Activated CD4-positive, alpha-beta T cell treated with anti-CD3 and anti-CD28 coated beads, Interleukin-2, amount 50 U/mL, for 48 hours (primary cell): ENCODE results near the gene MICU1.
"Not testable (repeated sequence)": the region's sequence is repeated elsewhere in the genome, so short reads cannot be mapped to it uniquely, and the experiment has no call there.

Source experiments
- DNase-seq, 2 experiments: peaks; one replicate each; pipeline ENCODE4 v3.0.0-alpha.2; 2020

MICU1 gene

GRCh38 chr10:72561745-72562166 is 64.1 kb downstream of the MICU1 start:
- DNase-seq, result no peak

- DNase-seq, result no peak
Measured at GRCh38 chr10:72557362-72557761, 68.5 kb downstream of the MICU1 start.

- DNase-seq, result no peak
Measured at GRCh38 chr10:72552857-72553256, 73.0 kb downstream of the MICU1 start.

GRCh38 chr10:72550239-72550638 is 75.6 kb downstream of the MICU1 start:
- DNase-seq, result no peak

- DNase-seq, result no peak
Measured at GRCh38 chr10:72545546-72545945, 80.3 kb downstream of the MICU1 start.

- DNase-seq, result not testable (repeated sequence)
Measured at GRCh38 chr10:72543855-72544254, 82.0 kb downstream of the MICU1 start.

- no peak for DNase-seq
Measured at GRCh38 chr10:72542396-72542815, 83.5 kb downstream of the MICU1 start.

GRCh38 chr10:72541337-72541736 is 84.5 kb downstream of the MICU1 start:
- DNase-seq, result no peak

GRCh38 chr10:72540193-72540807 is 85.6 kb downstream of the MICU1 start:
- no peak for DNase-seq

GRCh38 chr10:72539137-72539536 is 86.7 kb downstream of the MICU1 start:
- DNase-seq, result no peak

- DNase-seq, result no peak
Measured at GRCh38 chr10:72525689-72526088, 100.2 kb downstream of the MICU1 start.

GRCh38 chr10:72525277-72525676 is 100.6 kb downstream of the MICU1 start:
- DNase-seq, result no peak

GRCh38 chr10:72524489-72524888 is 101.4 kb downstream of the MICU1 start:
- DNase-seq, result no peak

GRCh38 chr10:72523932-72524396 is 101.9 kb downstream of the MICU1 start:
- no peak for DNase-seq

- DNase-seq, result no peak
Measured at GRCh38 chr10:72523062-72523461, 102.8 kb downstream of the MICU1 start.

- no peak for DNase-seq
Measured at GRCh38 chr10:72517244-72517643, 108.6 kb downstream of the MICU1 start.

GRCh38 chr10:72515455-72515854 is 110.4 kb downstream of the MICU1 start:
- DNase-seq, result no peak

GRCh38 chr10:72513910-72514309 is 112.0 kb downstream of the MICU1 start:
- DNase-seq, result no peak

- DNase-seq, result no peak
Measured at GRCh38 chr10:72511459-72511858, 114.4 kb downstream of the MICU1 start.

GRCh38 chr10:72509941-72510340 is 115.9 kb downstream of the MICU1 start:
- DNase-seq, result no peak

- DNase-seq, result no peak
Measured at GRCh38 chr10:72509206-72509799, 116.6 kb downstream of the MICU1 start.

- no peak for DNase-seq
Measured at GRCh38 chr10:72508033-72508432, 117.8 kb downstream of the MICU1 start.

GRCh38 chr10:72506474-72506873 is 119.4 kb downstream of the MICU1 start:
- no peak for DNase-seq

GRCh38 chr10:72505435-72505834 is 120.4 kb downstream of the MICU1 start:
- no peak for DNase-seq
